Measurements from ENCODE around the gene PADI6. TPM values are rescaled to one million over a fixed set of nuclear protein-coding genes. Genes with fewer than 3 reads are reported as not detected.

PADI6 gene
- total and polyA plus RNA-seq, 2 of the 8 experiments (the other 6 are each of a cell fraction or from before 2014, with no cell fraction given): not detected

GRCh38 chr1:17355898-17356297, 16.1 kb upstream of the PADI6 start:
- Histone ChIP-seq H3K9me3 (ENCODE audit: insufficient read depth in 2 of 2, low read depth in 1 of 2, low read length in 1 of 2) (no peaks in the 10 kb centered on the region), H4K20me1 (replicated peaks in 1 of 2; ENCODE audit: control insufficient read depth in 1 of 2, insufficient read depth in 2 of 2, low read length in 2 of 2) (no peaks in the 10 kb centered on the region), H2BK20ac (ENCODE audit: low read length) (no peak overlapping the region), H4K8ac (ENCODE audit: extremely low read depth, insufficient read depth, low read length) (0 out of 2 replicates have a peak overlapping the region, but pooled peaks have one; percentile 1), H4K91ac (replicated peaks; ENCODE audit: insufficient read length, low read length) (no peak overlapping the region), H3K56ac (replicated peaks; ENCODE audit: insufficient read length, low read depth, low read length) (no peak overlapping the region), H3K4ac (replicated peaks; ENCODE audit: insufficient read length, low read depth, low read length) (no peak overlapping the region), H3K9ac (replicated peaks in 1 of 4; ENCODE audit: extremely low read depth in 1 of 4, low read depth in 3 of 4, low read length in 3 of 4) (no peak overlapping the region), H3K23me2 (ENCODE audit: low read depth, low read length) (no peaks in the 10 kb centered on the region), H3K18ac (ENCODE audit: extremely low read depth, low read length) (no peak overlapping the region), H3K79me1 (ENCODE audit: low read depth, low read length) (no peaks in the 10 kb centered on the region), H3K27me3 (replicated peaks in 1 of 4; ENCODE audit: control insufficient read depth in 3 of 4, extremely low read depth in 1 of 4, insufficient read depth in 3 of 4, low read length in 3 of 4) (no peaks in the 10 kb centered on the region), H3K4me3 (ENCODE audit: extremely low read depth in 1 of 4, insufficient read depth in 2 of 4, low read depth in 3 of 4, low read length in 4 of 4) (no peak overlapping the region), H2BK12ac (ENCODE audit: low read depth, low read length) (no peak overlapping the region), H3K79me2 (ENCODE audit: control insufficient read depth in 1 of 2, insufficient read depth in 2 of 2, low read length in 2 of 2) (no peaks in the 10 kb centered on the region), H3K23ac (ENCODE audit: insufficient read length) (no peak overlapping the region), H2BK5ac (ENCODE audit: low read depth, low read length) (no peak overlapping the region), H2BK15ac (ENCODE audit: low read length) (no peak overlapping the region), H2AFZ (ENCODE audit: low read length) (no peak overlapping the region), H3K4me1 (replicated peaks in 1 of 4; ENCODE audit: control insufficient read depth in 3 of 4, insufficient read depth in 4 of 4, low read length in 3 of 4) (peaks cover 0 to 2% (median 1%) of the 10 kb centered on the region in 4 experiments; a peak in 1 of 7 replicates), H2BK120ac (replicated peaks; ENCODE audit: low read depth, low read length) (no peak overlapping the region), H4K5ac (ENCODE audit: insufficient read length, low read depth, low read length) (no peak overlapping the region), H3K4me2 (ENCODE audit: insufficient read depth in 1 of 2, low read depth in 2 of 2, low read length in 2 of 2) (no peak overlapping the region), H2AK5ac (ENCODE audit: low read depth, low read length) (no peak overlapping the region), H3K27ac (ENCODE audit: low read depth, low read length) (no peak overlapping the region), H3K14ac (ENCODE audit: insufficient read length) (no peak overlapping the region), H3K36me3 (ENCODE audit: control insufficient read depth in 2 of 4, insufficient read depth in 4 of 4, low read length in 3 of 4) (no peaks in the 10 kb centered on the region)
- DNase-seq (ENCODE audit: low read depth in 1 of 2, low spot score in 2 of 2) (no peak), FAIRE-seq (no peak)
- POLR2A ChIA-PET (ENCODE audit: partially characterized antibody): interaction anchor here (1.1 kb wide), 1 partner anchor 21 kb away, joined by 4 read pairs; no protein-coding TSS in a partner anchor
- CTCF ChIA-PET (ENCODE audit: partially characterized antibody): interaction anchor here (0.6 to 4.2 kb wide), 12 partner anchors 8 to 293 kb away, joined by 3 to 25 read pairs (median 3); partner anchors contain the start of gene PADI6
- 87% methylated on average over 6 of the region's 6 CpGs; no CpG with 5 or more reads in 1 of the 2 experiments for WGBS, 2 experiments (ENCODE audit: extremely low coverage in 1 of 2, insufficient coverage in 1 of 2, insufficient read length in 1 of 2, insufficient replicate concordance in 2 of 2, low coverage in 1 of 2, low lambda C conversion rate in 2 of 2, missing lambda C conversion rate in 1 of 2)
- TF ChIP-seq ATF2 (IDR thresholded peaks at IDR 0.05; ENCODE audit: low read length) (no peak), TBP (IDR thresholded peaks at IDR 0.05; ENCODE audit: low read depth, low read length) (no peak), SP4 (IDR thresholded peaks at IDR 0.05; ENCODE audit: low read length) (no peak), RFX5 (IDR thresholded peaks at IDR 0.05; ENCODE audit: borderline replicate concordance, low read depth, low read length) (no peak), ATF3 (IDR thresholded peaks at IDR 0.05; ENCODE audit: insufficient read depth, low read depth, low read length) (no peak), CHD2 (IDR thresholded peaks at IDR 0.05; ENCODE audit: low read length) (no peak), USF2 (IDR thresholded peaks at IDR 0.05; ENCODE audit: low read length) (no peak), MAFK (IDR thresholded peaks at IDR 0.05; ENCODE audit: low read depth, low read length) (no peak)
